Epithelial cell of esophagus (primary cell): ENCODE measurements around the gene EPM2A.
A peak's percentile ranks its signal among the peaks of the same experiment; 100 is the strongest.

Experiments used
- DNase-seq: peaks from one replicate; pipeline ENCODE4 v3.0.0; 2010; ENCODE audit warnings: low read depth
- H3K4me3 ChIP-seq: 2 replicates; pipeline ENCODE4 v1.5.1; 2011; ENCODE audit warnings: mild to moderate bottlenecking, low read length, control low read depth
- CTCF ChIP-seq: IDR thresholded peaks from 2 replicates; pipeline ENCODE4 v1.5.1; 2011; ENCODE audit warnings: low read depth, mild to moderate bottlenecking, low read length, control low read depth, inconsistent platforms; ENCODE audit not compliant: insufficient read depth; ENCODE audit errors: missing control alignments

The EPM2A gene

GRCh38 chr6:145722190-145722589, 13.1 kb downstream of the EPM2A start:
- no peak overlapping the region for H3K4me3 ChIP-seq
- no peak for TF ChIP-seq CTCF
- DNase-seq: no peak

- TF ChIP-seq CTCF: no peak
- no peak overlapping the region for H3K4me3 ChIP-seq
Observed at GRCh38 chr6:145721144-145721543, 14.2 kb downstream of the EPM2A start.

GRCh38 chr6:145715426-145715825, 19.9 kb downstream of the EPM2A start:
- no peak overlapping the region for H3K4me3 ChIP-seq
- no peak for TF ChIP-seq CTCF
- DNase-seq: no peak

More at GRCh38 chr6:145721144-145721543, 14.2 kb downstream of the EPM2A start:
- DNase-seq: no peak

- TF ChIP-seq CTCF: no peak
- H3K4me3 ChIP-seq: no peak overlapping the region
- DNase-seq: no peak
Observed at GRCh38 chr6:145714731-145715130, 20.6 kb downstream of the EPM2A start.

GRCh38 chr6:145713773-145714172, 21.5 kb downstream of the EPM2A start:
- DNase-seq: peak; percentile 59
- H3K4me3 ChIP-seq: no peak overlapping the region
- no peak for TF ChIP-seq CTCF

- DNase-seq: no peak
- H3K4me3 ChIP-seq: no peak overlapping the region
- no peak for TF ChIP-seq CTCF
Observed at GRCh38 chr6:145711372-145711771, 23.9 kb downstream of the EPM2A start.

GRCh38 chr6:145707397-145707796, 27.9 kb downstream of the EPM2A start:
- H3K4me3 ChIP-seq: no peak overlapping the region
- no peak for DNase-seq
- no peak for TF ChIP-seq CTCF
